A549 (cell line): ENCODE results near the gene ZDHHC15. TPM values are rescaled to one million over a fixed set of nuclear protein-coding genes. Genes with fewer than 3 reads are reported as not detected.
A peak's percentile ranks its signal among the peaks of the same experiment; 100 is the strongest.
"Not testable (repeated sequence)": the region's sequence is repeated elsewhere in the genome, so short reads cannot be mapped to it uniquely, and the experiment has no call there.

Experiments used
- ATAC-seq, 2 experiments: fragments of 200-7000 bp in 1 of 2; fragments of >200 bp in 1 of 2; cut with Nextera tagmentation in 1 of 2; cut with Tn5 transposase in 1 of 2; 3 replicates each; pipeline versions ENCODE4 v1.8.0 to v1.9.1; 2018 to 2020; ENCODE audit warnings: mild to moderate bottlenecking in 1 of 2, moderate library complexity in 1 of 2
- CTCF ChIA-PET: fragments of 300-600 bp; sonication (Branson Sonifier 250); formaldehyde crosslinking; extraction: SDS; loops from one replicate; lab custom pipeline; 2021; ENCODE audit warnings: antibody characterized with exemption, inconsistent platforms; lab: Yijun Ruan, JAX
- POLR2A ChIA-PET: fragments of 350-600 bp; formaldehyde crosslinking; extraction: SDS; loops from one replicate; lab custom pipeline; 2021; ENCODE audit warnings: antibody characterized with exemption, inconsistent platforms; lab: Yijun Ruan, JAX
- DNase-seq, 2 experiments: peaks; one replicate each; pipeline versions ENCODE4 v3.0.0 to v3.0.0-alpha.2; 2011 to 2016; ENCODE audit warnings: low read depth in 1 of 2, low spot score in 1 of 2
- FAIRE-seq: peaks from 2 replicates; lab custom pipeline; 2011; peaks lifted over from hg19 to GRCh38; lab: Jason Lieb, UNC
- H3K27ac ChIP-seq, 2 experiments: fragments of >200 bp; sonication (Bioruptor Twin); formaldehyde crosslinking; 3 replicates each; pipeline ENCODE4 v1.5.1; 2016 to 2017
- H3K4me1 ChIP-seq: fragments of >200 bp; sonication (Bioruptor Twin); formaldehyde crosslinking; 3 replicates; pipeline ENCODE4 v1.6.1; 2016
- H3K4me2 ChIP-seq: fragments of >200 bp; sonication (Bioruptor Twin); formaldehyde crosslinking; 3 replicates; pipeline ENCODE4 v1.6.1; 2016
- H3K4me3 ChIP-seq: fragments of >200 bp; sonication (Bioruptor Twin); formaldehyde crosslinking; 3 replicates; pipeline ENCODE4 v1.5.1; 2016
- H3K9me3 ChIP-seq: fragments of >200 bp; sonication (Bioruptor Twin); formaldehyde crosslinking; 3 replicates; pipeline ENCODE4 v1.6.1; 2016
- CBX8 ChIP-seq: fragments of 200-600 bp; sonication (generic); IDR thresholded peaks from 2 replicates; pipeline ENCODE4 v1.6.1; 2016
- CEBPB ChIP-seq, 2 experiments: fragments of >200 bp in 1 of 2; sonication (Bioruptor Twin) in 1 of 2; formaldehyde crosslinking in 1 of 2; IDR thresholded peaks; 2 replicates each; pipeline ENCODE4 v1.6.1; 2012 to 2016
- E2F6 ChIP-seq: IDR thresholded peaks from 2 replicates; pipeline ENCODE4 v1.6.1; 2012; ENCODE audit warnings: low read depth, borderline replicate concordance
- EHF ChIP-seq: fragments of 250-450 bp; sonication (Bioruptor Pico); IDR thresholded peaks from 2 replicates; pipeline ENCODE4 v1.5.0; 2020; ENCODE audit warnings: mild to moderate bottlenecking
- ESRRA ChIP-seq: fragments of 150-350 bp; IDR thresholded peaks from 2 replicates; pipeline ENCODE4 v1.6.1; 2014; ENCODE audit warnings: mild to moderate bottlenecking, low read length, borderline replicate concordance
- HMGXB4 ChIP-seq: fragments of 250-450 bp; sonication (Bioruptor Pico); IDR thresholded peaks from 2 replicates; pipeline ENCODE4 v1.5.0; 2021; ENCODE audit warnings: mild to moderate bottlenecking, moderate library complexity, borderline replicate concordance
- HOXA7 ChIP-seq: fragments of 250-450 bp; sonication (Bioruptor Pico); IDR thresholded peaks from 2 replicates; pipeline ENCODE4 v1.5.0; 2020; ENCODE audit warnings: mild to moderate bottlenecking, moderate library complexity
- JUN ChIP-seq, 2 experiments: fragments of >200 bp; sonication (Bioruptor Twin); formaldehyde crosslinking; IDR thresholded peaks; 2 replicates in 1 of 2; 3 replicates in 1 of 2; pipeline ENCODE4 v1.6.1; 2016 to 2017
- KDM5A ChIP-seq: fragments of 200-600 bp; sonication (generic); IDR thresholded peaks from 2 replicates; pipeline ENCODE4 v1.6.1; 2016; ENCODE audit warnings: antibody characterized with exemption, mild to moderate bottlenecking
- MAX ChIP-seq: IDR thresholded peaks from 2 replicates; pipeline ENCODE4 v1.6.1; 2012
- NPAS2 ChIP-seq: fragments of 250-450 bp; sonication (Bioruptor Pico); IDR thresholded peaks from 2 replicates; pipeline ENCODE4 v1.8.0; 2022; ENCODE audit warnings: mild to moderate bottlenecking, moderate library complexity, borderline replicate concordance
- PBX3 ChIP-seq: IDR thresholded peaks from 2 replicates; pipeline ENCODE4 v1.6.1; 2012
- PHF8 ChIP-seq: fragments of 200-600 bp; sonication (generic); IDR thresholded peaks from 2 replicates; pipeline ENCODE4 v1.6.1; 2016; ENCODE audit warnings: low read depth, mild to moderate bottlenecking, antibody characterized with exemption, moderate library complexity, borderline replicate concordance
- POLR2A ChIP-seq: IDR thresholded peaks from 2 replicates; pipeline ENCODE4 v1.6.1; 2012; ENCODE audit warnings: mild to moderate bottlenecking, low read length
- POLR2AphosphoS2 ChIP-seq: conservative IDR thresholded peaks from 2 replicates; pipeline ENCODE4 v1.6.1; 2012; ENCODE audit warnings: low read length, improper control_type of control experiment, inconsistent platforms
- RARB ChIP-seq: fragments of 250-450 bp; sonication (Bioruptor Pico); IDR thresholded peaks from 2 replicates; pipeline ENCODE4 v1.8.0; 2021; ENCODE audit warnings: mild to moderate bottlenecking, moderate library complexity
- RFX5 ChIP-seq: fragments of 450-650 bp; IDR thresholded peaks from 2 replicates; pipeline ENCODE4 v1.7.1; 2014; ENCODE audit warnings: antibody characterized with exemption, mild to moderate bottlenecking, moderate library complexity
- SREBF2 ChIP-seq: fragments of 450-650 bp; IDR thresholded peaks from 2 replicates; pipeline ENCODE4 v1.6.1; 2014; ENCODE audit warnings: mild to moderate bottlenecking, moderate library complexity
- TFCP2L1 ChIP-seq: fragments of 250-450 bp; sonication (Bioruptor Pico); IDR thresholded peaks from 2 replicates; pipeline ENCODE4 v1.5.0; 2021; ENCODE audit warnings: mild to moderate bottlenecking
- ZFP36 ChIP-seq: fragments of 450-650 bp; IDR thresholded peaks from 2 replicates; pipeline ENCODE4 v1.6.1; 2014; ENCODE audit warnings: borderline replicate concordance; ENCODE audit not compliant: partially characterized antibody
- ZSCAN20 ChIP-seq: fragments of 250-450 bp; sonication (Bioruptor Pico); IDR thresholded peaks from 2 replicates; pipeline ENCODE4 v1.8.0; 2022; ENCODE audit warnings: mild to moderate bottlenecking, moderate library complexity
- WGBS: methylation state at CpG from one replicate; pipeline ENCODE4 v1.1.6; 2017; ENCODE audit errors: missing lambda C conversion rate; 5-methylcytosine and 5-hydroxymethylcytosine counted together
- polyA minus RNA-seq: library from RNA; depleted of rRNA, polyadenylated mRNA; stranded (reverse); fragments of >200 nt; gene quantifications from 2 replicates; pipeline ENCODE4 v1.2.3, GENCODE V29; 2011; rRNA and poly(A)+ RNA removed
- polyA plus RNA-seq, 4 experiments: library from polyadenylated mRNA; depleted of rRNA in 3 of 4; stranded (reverse); fragments of >200 nt; fragmentation: RNase III in 1 of 4; extraction: RNeasy Plus Mini Kit Qiagen cat#74134 plus additional on column Dnase treatment in 1 of 4; gene quantifications; 2 replicates in 3 of 4; 3 replicates in 1 of 4; pipeline ENCODE4 v1.2.3, GENCODE V29; 2011 to 2017
- TF ChIP-seq, protein P1 (sequence below): fragments of >200 bp; sonication (Bioruptor Twin); formaldehyde crosslinking; IDR thresholded peaks from 2 replicates; pipeline ENCODE4 v1.6.1; 2016
- TF ChIP-seq, protein P2 (sequence below): fragments of 450-650 bp; IDR thresholded peaks from 2 replicates; pipeline ENCODE4 v1.6.1; 2014; ENCODE audit warnings: antibody characterized with exemption

The ZDHHC15 gene, protein sequence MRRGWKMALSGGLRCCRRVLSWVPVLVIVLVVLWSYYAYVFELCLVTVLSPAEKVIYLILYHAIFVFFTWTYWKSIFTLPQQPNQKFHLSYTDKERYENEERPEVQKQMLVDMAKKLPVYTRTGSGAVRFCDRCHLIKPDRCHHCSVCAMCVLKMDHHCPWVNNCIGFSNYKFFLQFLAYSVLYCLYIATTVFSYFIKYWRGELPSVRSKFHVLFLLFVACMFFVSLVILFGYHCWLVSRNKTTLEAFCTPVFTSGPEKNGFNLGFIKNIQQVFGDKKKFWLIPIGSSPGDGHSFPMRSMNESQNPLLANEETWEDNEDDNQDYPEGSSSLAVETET
- polyA plus RNA-seq (2011; rRNA removed) = not detected in 2 replicates
- not detected in 2 replicates for polyA plus RNA-seq (2012; cell fraction: cytosol; rRNA removed)
- polyA plus RNA-seq (2012; cell fraction: nucleus; rRNA removed) = not detected in 2 replicates
- not detected in 3 replicates for polyA plus RNA-seq (2017; fragmentation: RNase III; extraction: RNeasy Plus Mini Kit Qiagen cat#74134 plus additional on column Dnase treatment)
- not detected in 2 replicates for polyA minus RNA-seq

GRCh38 chrX:75522565-75523431 lies at the start of gene ZDHHC15:
TSS of gene ZDHHC15 (minus strand) at chrX:75523037. CDS start at chrX:75523024, 13 bp downstream.
- POLR2A ChIA-PET = no interaction called here
- WGBS = 22% methylated on average over 15 of the region's 45 CpGs
- H3K27ac ChIP-seq = no peak within 1 kb of the TSS
- ATAC-seq = peak in 1 of 2 experiments; percentile 60; a peak in 4 of 6 replicates
- no peak for TF ChIP-seq HMGXB4 (CRISPR knock-in tag)
- TF ChIP-seq KDM5A = no peak
- TF ChIP-seq ZFP36 = no peak
- TF ChIP-seq POLR2A = no peak
- TF ChIP-seq POLR2AphosphoS2 = no peak
- TF ChIP-seq ESRRA = no peak
- no peak for TF ChIP-seq HOXA7
- TF ChIP-seq RARB = no peak
- TF ChIP-seq RFX5 = no peak
- TF ChIP-seq, protein P1, sequence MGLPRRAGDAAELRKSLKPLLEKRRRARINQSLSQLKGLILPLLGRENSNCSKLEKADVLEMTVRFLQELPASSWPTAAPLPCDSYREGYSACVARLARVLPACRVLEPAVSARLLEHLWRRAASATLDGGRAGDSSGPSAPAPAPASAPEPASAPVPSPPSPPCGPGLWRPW = no peak
- no peak for TF ChIP-seq SREBF2
- TF ChIP-seq PBX3 = no peak
- TF ChIP-seq EHF (CRISPR knock-in tag) = no peak
- TF ChIP-seq, all 56 proteins: peak for 0
- H3K9me3 ChIP-seq = no peaks in the 10 kb centered on the region
- H3K4me2 ChIP-seq = peak within 1 kb of the TSS; percentile 32; the same call in 2 of the 3 replicates
- CTCF ChIA-PET = no interaction called here
- no peak within 1 kb of the TSS for H3K4me3 ChIP-seq
- no peak for FAIRE-seq
- DNase-seq = no peak
- H3K4me1 ChIP-seq = no peaks in the 10 kb centered on the region

- whole genome bisulfite sequencing = 55% methylated on average over 15 of the region's 18 CpGs
- DNase-seq, ATAC-seq, H3K4me1 ChIP-seq, FAIRE-seq, H3K9me3 ChIP-seq, H3K4me2 ChIP-seq, POLR2A ChIA-PET, H3K27ac ChIP-seq, CTCF ChIA-PET, H3K4me3 ChIP-seq: not testable (repeated sequence)
Observed at GRCh38 chrX:75560544-75560943, 37.7 kb upstream of the ZDHHC15 start.

DNA sequence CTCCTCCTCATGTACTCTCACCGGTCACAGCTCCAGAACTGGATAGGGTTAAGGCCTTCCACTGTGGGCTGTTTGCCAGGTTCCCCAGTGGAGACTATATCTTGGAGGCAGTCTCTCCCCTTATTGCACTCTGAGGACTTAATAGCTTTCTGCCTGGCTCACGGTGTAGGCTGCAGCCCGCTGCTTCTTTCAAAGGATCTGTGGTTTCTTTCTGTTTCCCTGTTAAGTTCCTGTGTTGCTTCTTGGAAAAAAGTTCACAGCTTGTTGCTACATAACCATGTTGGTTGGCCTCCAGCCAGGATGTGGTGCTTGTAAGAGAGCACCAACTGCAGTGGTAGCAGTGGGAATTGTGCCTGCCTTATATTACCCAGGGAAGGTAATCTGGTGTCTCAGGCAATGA lies 24.9 kb upstream of the ZDHHC15 start:
- 0% methylated on average over 2 of the region's 3 CpGs for WGBS

More for the DNA sequence above, 24.9 kb upstream of the ZDHHC15 start:
- ChIA-PET POLR2A (no interaction called here), CTCF (no interaction called here)
- ATAC-seq (no peak), DNase-seq (no peak), FAIRE-seq (no peak)
- TF ChIP-seq CBX8 = no peak
- no peak for TF ChIP-seq ZSCAN20
- no peak for TF ChIP-seq HMGXB4 (CRISPR knock-in tag)
- no peak for TF ChIP-seq NPAS2 (CRISPR knock-in tag)
- no peak for TF ChIP-seq MAX
- no peak for TF ChIP-seq TFCP2L1 (CRISPR knock-in tag)
- no peak for TF ChIP-seq CEBPB (IDR thresholded peaks at IDR 0.05)
- no peak for TF ChIP-seq E2F6
- no peak for TF ChIP-seq RFX5
- TF ChIP-seq, protein P2, sequence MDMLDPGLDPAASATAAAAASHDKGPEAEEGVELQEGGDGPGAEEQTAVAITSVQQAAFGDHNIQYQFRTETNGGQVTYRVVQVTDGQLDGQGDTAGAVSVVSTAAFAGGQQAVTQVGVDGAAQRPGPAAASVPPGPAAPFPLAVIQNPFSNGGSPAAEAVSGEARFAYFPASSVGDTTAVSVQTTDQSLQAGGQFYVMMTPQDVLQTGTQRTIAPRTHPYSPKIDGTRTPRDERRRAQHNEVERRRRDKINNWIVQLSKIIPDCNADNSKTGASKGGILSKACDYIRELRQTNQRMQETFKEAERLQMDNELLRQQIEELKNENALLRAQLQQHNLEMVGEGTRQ = no peak
- TF ChIP-seq JUN (IDR thresholded peaks at IDR 0.05) = no peak
- TF ChIP-seq EHF (CRISPR knock-in tag) = no peak
- TF ChIP-seq PHF8 = no peak
- no peak overlapping the region for H3K27ac ChIP-seq
- H3K4me3 ChIP-seq = no peak overlapping the region
- no peaks in the 10 kb centered on the region for H3K9me3 ChIP-seq
- no peaks in the 10 kb centered on the region for H3K4me1 ChIP-seq
- no peak overlapping the region for H3K4me2 ChIP-seq
